ENCODE data around the gene DDR2. TPM values are rescaled to one million over a fixed set of nuclear protein-coding genes. Genes with fewer than 3 reads are reported as not detected.

Gene DDR2
- polyA plus RNA-seq, 1 of the 3 experiments (the other 2 are of a cell fraction), result 34.0 TPM

GRCh38 chr1:162605225-162605927 is 26.9 kb upstream of the DDR2 start (continued):
- TF ChIP-seq MXI1 (IDR thresholded peaks at IDR 0.05; ENCODE audit: low read depth, low read length), result no peak
- TF ChIP-seq POLR2AphosphoS5 (IDR thresholded peaks at IDR 0.05; ENCODE audit: low read depth, low read length), result no peak
- TF ChIP-seq, protein P1, sequence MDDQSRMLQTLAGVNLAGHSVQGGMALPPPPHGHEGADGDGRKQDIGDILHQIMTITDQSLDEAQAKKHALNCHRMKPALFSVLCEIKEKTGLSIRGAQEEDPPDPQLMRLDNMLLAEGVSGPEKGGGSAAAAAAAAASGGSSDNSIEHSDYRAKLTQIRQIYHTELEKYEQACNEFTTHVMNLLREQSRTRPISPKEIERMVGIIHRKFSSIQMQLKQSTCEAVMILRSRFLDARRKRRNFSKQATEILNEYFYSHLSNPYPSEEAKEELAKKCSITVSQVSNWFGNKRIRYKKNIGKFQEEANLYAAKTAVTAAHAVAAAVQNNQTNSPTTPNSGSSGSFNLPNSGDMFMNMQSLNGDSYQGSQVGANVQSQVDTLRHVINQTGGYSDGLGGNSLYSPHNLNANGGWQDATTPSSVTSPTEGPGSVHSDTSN (IDR thresholded peaks at IDR 0.05), result no peak
- peak; percentile 72 for TF ChIP-seq NFIC (IDR thresholded peaks at IDR 0.05; ENCODE audit: borderline replicate concordance)
- TF ChIP-seq RCOR1 (IDR thresholded peaks at IDR 0.05; ENCODE audit: low read length), result no peak
- TF ChIP-seq, protein P2, sequence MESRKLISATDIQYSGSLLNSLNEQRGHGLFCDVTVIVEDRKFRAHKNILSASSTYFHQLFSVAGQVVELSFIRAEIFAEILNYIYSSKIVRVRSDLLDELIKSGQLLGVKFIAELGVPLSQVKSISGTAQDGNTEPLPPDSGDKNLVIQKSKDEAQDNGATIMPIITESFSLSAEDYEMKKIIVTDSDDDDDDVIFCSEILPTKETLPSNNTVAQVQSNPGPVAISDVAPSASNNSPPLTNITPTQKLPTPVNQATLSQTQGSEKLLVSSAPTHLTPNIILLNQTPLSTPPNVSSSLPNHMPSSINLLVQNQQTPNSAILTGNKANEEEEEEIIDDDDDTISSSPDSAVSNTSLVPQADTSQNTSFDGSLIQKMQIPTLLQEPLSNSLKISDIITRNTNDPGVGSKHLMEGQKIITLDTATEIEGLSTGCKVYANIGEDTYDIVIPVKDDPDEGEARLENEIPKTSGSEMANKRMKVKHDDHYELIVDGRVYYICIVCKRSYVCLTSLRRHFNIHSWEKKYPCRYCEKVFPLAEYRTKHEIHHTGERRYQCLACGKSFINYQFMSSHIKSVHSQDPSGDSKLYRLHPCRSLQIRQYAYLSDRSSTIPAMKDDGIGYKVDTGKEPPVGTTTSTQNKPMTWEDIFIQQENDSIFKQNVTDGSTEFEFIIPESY (IDR thresholded peaks at IDR 0.05; ENCODE audit: borderline replicate concordance, low read depth), result no peak

DNA sequence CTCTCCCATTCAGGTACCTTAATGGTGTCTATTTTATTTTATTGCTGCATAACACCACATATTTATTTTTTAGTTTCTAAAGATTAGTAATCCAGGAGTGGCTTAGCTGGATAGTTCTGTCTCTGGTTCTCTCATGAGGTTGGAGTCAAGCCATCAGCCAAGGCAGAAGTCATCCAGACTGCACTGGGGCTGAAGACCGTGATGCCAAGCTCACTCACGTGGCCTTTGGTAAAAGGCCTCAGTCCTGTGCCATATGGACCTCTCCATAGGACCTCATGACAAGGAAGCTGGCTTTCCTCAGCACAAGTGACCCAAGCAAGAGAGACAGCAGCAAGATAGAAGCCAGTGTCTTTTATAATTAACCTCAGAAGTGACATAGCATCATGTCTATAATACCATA is 23.0 kb upstream of the DDR2 start:
- Histone ChIP-seq H3K9ac (no peak overlapping the region), H3K27ac (ENCODE audit: low read depth in 2 of 2, low read length in 1 of 2) (no peak overlapping the region), H3K4me2 (no peak overlapping the region), H3F3A (replicated peaks; ENCODE audit: insufficient read depth) (peaks cover 36% of the 10 kb centered on the region), H3K4me1 (ENCODE audit: control insufficient read depth in 1 of 2, insufficient read depth in 2 of 2, low read depth in 1 of 2, low read length in 1 of 2) (peaks cover 2 to 14% of the 10 kb centered on the region in 2 experiments; a peak in 3 of 4 replicates), H3K27me3 (ENCODE audit: insufficient read depth) (no peaks in the 10 kb centered on the region), H3K9me2 (no peaks in the 10 kb centered on the region), H3K9me3 (no peaks in the 10 kb centered on the region), H4K20me1 (ENCODE audit: insufficient read depth) (no peaks in the 10 kb centered on the region), H3K79me2 (ENCODE audit: insufficient read depth) (no peaks in the 10 kb centered on the region), H3K36me3 (replicated peaks in 1 of 2; ENCODE audit: control insufficient read depth in 1 of 2, insufficient read depth in 2 of 2, low read length in 1 of 2) (peaks cover 4 to 13% of the 10 kb centered on the region in 2 experiments), H2AFZ (ENCODE audit: low read depth) (no peak overlapping the region), H3K4me3 (ENCODE audit: low read depth in 2 of 2, low read length in 1 of 2) (no peak overlapping the region)
- WGBS (ENCODE audit: low lambda C conversion rate), result 90% methylated on average over 2 of the region's 2 CpGs
- POLR2A ChIA-PET, result no interaction called here
- CTCF ChIA-PET, result interaction anchor here (1.8 kb wide), 1 partner anchor 191 kb away, joined by 5 read pairs; no protein-coding TSS in a partner anchor
- DNase-seq, result no peak
- no peak for TF ChIP-seq IRF3 (IDR thresholded peaks at IDR 0.05; ENCODE audit: low read depth, low read length)
- TF ChIP-seq, protein P2 (IDR thresholded peaks at IDR 0.05; ENCODE audit: borderline replicate concordance, low read depth), result no peak
- no peak for TF ChIP-seq RCOR1 (IDR thresholded peaks at IDR 0.05; ENCODE audit: low read length)
- TF ChIP-seq EZH2phosphoT487 (IDR thresholded peaks at IDR 0.05; ENCODE audit: borderline replicate concordance, low read depth), result no peak
- no peak for TF ChIP-seq POLR2AphosphoS5 (IDR thresholded peaks at IDR 0.05; ENCODE audit: low read depth, low read length)
- TF ChIP-seq ELF1 (IDR thresholded peaks at IDR 0.05), result no peak
- no peak for TF ChIP-seq TEAD4 (IDR thresholded peaks at IDR 0.05; ENCODE audit: borderline replicate concordance, insufficient read depth)
- TF ChIP-seq MXI1 (IDR thresholded peaks at IDR 0.05; ENCODE audit: low read depth, low read length), result no peak
- TF ChIP-seq, protein P1 (IDR thresholded peaks at IDR 0.05), result no peak
- TF ChIP-seq, protein P3, sequence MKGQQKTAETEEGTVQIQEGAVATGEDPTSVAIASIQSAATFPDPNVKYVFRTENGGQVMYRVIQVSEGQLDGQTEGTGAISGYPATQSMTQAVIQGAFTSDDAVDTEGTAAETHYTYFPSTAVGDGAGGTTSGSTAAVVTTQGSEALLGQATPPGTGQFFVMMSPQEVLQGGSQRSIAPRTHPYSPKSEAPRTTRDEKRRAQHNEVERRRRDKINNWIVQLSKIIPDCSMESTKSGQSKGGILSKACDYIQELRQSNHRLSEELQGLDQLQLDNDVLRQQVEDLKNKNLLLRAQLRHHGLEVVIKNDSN (IDR thresholded peaks at IDR 0.05; ENCODE audit: borderline replicate concordance, low read depth), result no peak
- no peak for TF ChIP-seq CHD2 (IDR thresholded peaks at IDR 0.05; ENCODE audit: low read length, partially characterized antibody)
- TF ChIP-seq, protein P4, sequence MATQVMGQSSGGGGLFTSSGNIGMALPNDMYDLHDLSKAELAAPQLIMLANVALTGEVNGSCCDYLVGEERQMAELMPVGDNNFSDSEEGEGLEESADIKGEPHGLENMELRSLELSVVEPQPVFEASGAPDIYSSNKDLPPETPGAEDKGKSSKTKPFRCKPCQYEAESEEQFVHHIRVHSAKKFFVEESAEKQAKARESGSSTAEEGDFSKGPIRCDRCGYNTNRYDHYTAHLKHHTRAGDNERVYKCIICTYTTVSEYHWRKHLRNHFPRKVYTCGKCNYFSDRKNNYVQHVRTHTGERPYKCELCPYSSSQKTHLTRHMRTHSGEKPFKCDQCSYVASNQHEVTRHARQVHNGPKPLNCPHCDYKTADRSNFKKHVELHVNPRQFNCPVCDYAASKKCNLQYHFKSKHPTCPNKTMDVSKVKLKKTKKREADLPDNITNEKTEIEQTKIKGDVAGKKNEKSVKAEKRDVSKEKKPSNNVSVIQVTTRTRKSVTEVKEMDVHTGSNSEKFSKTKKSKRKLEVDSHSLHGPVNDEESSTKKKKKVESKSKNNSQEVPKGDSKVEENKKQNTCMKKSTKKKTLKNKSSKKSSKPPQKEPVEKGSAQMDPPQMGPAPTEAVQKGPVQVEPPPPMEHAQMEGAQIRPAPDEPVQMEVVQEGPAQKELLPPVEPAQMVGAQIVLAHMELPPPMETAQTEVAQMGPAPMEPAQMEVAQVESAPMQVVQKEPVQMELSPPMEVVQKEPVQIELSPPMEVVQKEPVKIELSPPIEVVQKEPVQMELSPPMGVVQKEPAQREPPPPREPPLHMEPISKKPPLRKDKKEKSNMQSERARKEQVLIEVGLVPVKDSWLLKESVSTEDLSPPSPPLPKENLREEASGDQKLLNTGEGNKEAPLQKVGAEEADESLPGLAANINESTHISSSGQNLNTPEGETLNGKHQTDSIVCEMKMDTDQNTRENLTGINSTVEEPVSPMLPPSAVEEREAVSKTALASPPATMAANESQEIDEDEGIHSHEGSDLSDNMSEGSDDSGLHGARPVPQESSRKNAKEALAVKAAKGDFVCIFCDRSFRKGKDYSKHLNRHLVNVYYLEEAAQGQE (IDR thresholded peaks at IDR 0.05; ENCODE audit: low read depth, low read length), result no peak
- no peak for TF ChIP-seq USF2 (IDR thresholded peaks at IDR 0.05; ENCODE audit: borderline replicate concordance, low read depth, low read length)
